Gastrocnemius medialis (tissue), 4 donors: ENCODE measurements around the gene MECR. TPM values are rescaled to one million over a fixed set of nuclear protein-coding genes. Genes with fewer than 3 reads are reported as not detected.
"Not testable (repeated sequence)": the region's sequence is repeated elsewhere in the genome, so short reads cannot be mapped to it uniquely, and the experiment has no call there.

Experiments
- ATAC-seq, 2 donors: fragments of 150-250 bp; one replicate each; pipeline ENCODE4 v1.9.1; 2016
- DNase-seq, 2 donors: peaks; one replicate each; pipeline ENCODE4 v3.0.0-alpha.2; 2019
- H3K27ac ChIP-seq, 4 donors: fragments of 200-600 bp; sonication (generic); 1 replicate in 1 of 4; 2 replicates in 3 of 4; pipeline ENCODE4 v1.5.1; 2016 to 2018; ENCODE audit warnings: mild to moderate bottlenecking in 2 of 4, moderate library complexity in 1 of 4
- H3K27me3 ChIP-seq, 3 donors: fragments of 200-600 bp; sonication (generic) in 2 of 3; 1 replicate in 1 of 3; 2 replicates in 2 of 3; pipeline versions ENCODE4 v1.5.1 to v1.6.0; 2016 to 2019; ENCODE audit warnings: mild to moderate bottlenecking in 1 of 3, moderate library complexity in 1 of 3
- H3K36me3 ChIP-seq, 2 donors: fragments of 200-600 bp; sonication (generic) in 1 of 2; one replicate each; pipeline ENCODE4 v1.5.1; 2017 to 2018
- H3K4me1 ChIP-seq, 2 donors: fragments of 200-600 bp; sonication (generic) in 1 of 2; one replicate each; pipeline ENCODE4 v1.5.1; 2016 to 2017; ENCODE audit warnings: mild to moderate bottlenecking in 2 of 2
- H3K4me3 ChIP-seq, 4 donors: fragments of 200-600 bp; sonication (generic) in 3 of 4; 1 replicate in 1 of 4; 2 replicates in 3 of 4; pipeline ENCODE4 v1.5.1; 2016 to 2019; ENCODE audit warnings: mild to moderate bottlenecking in 2 of 4
- H3K9me3 ChIP-seq, 3 donors: fragments of 200-600 bp; sonication (generic) in 2 of 3; 1 replicate in 1 of 3; 2 replicates in 2 of 3; pipeline ENCODE4 v1.5.1; 2016 to 2019
- CTCF ChIP-seq, 5 experiments: fragments of 450-650 bp in 3 of 5; fragments of 200-600 bp in 2 of 5; sonication (generic) in 2 of 5; IDR thresholded peaks in 4 of 5; conservative IDR thresholded peaks in 1 of 5; 1 replicate in 4 of 5; 2 replicates in 1 of 5; pipeline ENCODE4 v1.5.1; 2016 to 2019; ENCODE audit warnings: antibody characterized with exemption in 5 of 5, mild to moderate bottlenecking in 3 of 5, moderate library complexity in 3 of 5
- POLR2A ChIP-seq, 2 donors: fragments of 450-650 bp; IDR thresholded peaks; one replicate each; pipeline ENCODE4 v1.6.1; 2017; ENCODE audit warnings: antibody characterized with exemption in 2 of 2, mild to moderate bottlenecking in 2 of 2, moderate library complexity in 2 of 2
- in situ Hi-C, 4 donors: fragments of 200-750 bp; cut with MboI; loops; one replicate each; pipeline versions ENCODE4 v1.15.0 to v1.8.0; 2017; ENCODE audit warnings: low sequenced_read_pairs in 4 of 4
- intact Hi-C: fragments of 100-400 bp; cut with DNase I; formaldehyde crosslinking; loops from one replicate; pipeline ENCODE4 v1.15.1; 2023; ENCODE audit warnings: low total_unique reads
- total RNA-seq, 4 donors: library from RNA; depleted of rRNA; stranded (reverse); fragments of >200 nt; gene quantifications; one replicate each; pipeline versions ENCODE4 v1.1.0 to v1.2.3, GENCODE V29; 2016

Gene MECR
- total RNA-seq, 4 donors from 2014 or later = 21.9 to 29.8 (median 26.6) TPM

DNA sequence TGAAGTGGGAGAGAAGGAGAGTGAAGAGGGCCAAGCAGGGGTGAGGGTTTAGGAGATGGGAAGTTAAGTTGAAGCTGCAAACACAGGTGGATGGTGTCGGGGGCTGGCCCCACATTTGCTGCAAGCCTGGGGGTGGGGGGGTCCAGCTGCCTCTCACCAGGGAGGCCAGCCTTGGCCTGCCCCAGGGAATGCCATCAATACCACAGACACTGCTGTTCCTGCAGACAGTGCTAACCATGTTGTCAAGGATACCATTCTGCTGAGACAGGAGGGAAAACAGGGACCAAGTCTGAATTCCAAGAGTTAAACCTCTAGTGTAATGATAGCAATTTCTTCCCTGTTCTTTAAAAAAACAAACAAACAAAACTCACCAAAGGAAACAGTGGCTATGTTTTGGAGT is 8.0 kb downstream of the MECR start:
- Histone ChIP-seq H3K4me1 (no peaks in the 10 kb centered on the region), H3K27ac (no peak overlapping the region), H3K9me3 (no peaks in the 10 kb centered on the region), H3K36me3 (no peaks in the 10 kb centered on the region), H3K4me3 (no peak overlapping the region), H3K27me3 (no peaks in the 10 kb centered on the region)
- intact Hi-C loops (no loop called here), in situ Hi-C loops (no loop called here)
- no peak for TF ChIP-seq CTCF (IDR thresholded peaks at IDR 0.05 in 4 of 5, conservative IDR thresholded peaks at IDR 0.05 in 1 of 5)
- TF ChIP-seq POLR2A (IDR thresholded peaks at IDR 0.05) = no peak
- DNase-seq (no peak), ATAC-seq (no peak)

GRCh38 chr1:29222260-29222659 is 8.5 kb downstream of the MECR start:
- in situ Hi-C loops, H3K27me3 ChIP-seq, H3K9me3 ChIP-seq, ATAC-seq, H3K4me3 ChIP-seq, H3K4me1 ChIP-seq, H3K27ac ChIP-seq, H3K36me3 ChIP-seq, DNase-seq, intact Hi-C loops: not testable (repeated sequence)

DNA sequence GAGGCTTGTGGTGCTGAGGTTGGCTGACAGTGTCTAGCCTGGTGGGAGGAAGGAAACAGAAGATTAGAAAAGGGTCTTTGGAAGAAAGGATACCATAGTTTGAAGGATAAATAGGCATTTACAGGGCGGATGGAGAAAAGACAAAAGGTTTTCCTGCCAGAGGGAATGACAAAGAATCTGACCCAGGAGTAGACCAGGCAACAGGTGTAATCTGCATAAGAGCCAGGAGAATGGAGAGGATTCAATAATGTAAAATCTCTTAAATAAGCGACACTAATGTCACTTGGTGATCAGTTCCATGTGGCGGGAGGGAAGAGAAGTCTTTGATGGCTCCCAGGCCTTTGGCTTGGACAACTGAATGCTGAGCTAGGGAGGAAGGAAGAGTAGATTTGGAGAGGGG is 9.4 kb downstream of the MECR start:
- TF ChIP-seq POLR2A (IDR thresholded peaks at IDR 0.05) (no peak), CTCF (IDR thresholded peaks at IDR 0.05 in 4 of 5, conservative IDR thresholded peaks at IDR 0.05 in 1 of 5) (no peak)
- no peaks in the 10 kb centered on the region for H3K9me3 ChIP-seq
- H3K27ac ChIP-seq = no peak overlapping the region
- H3K27me3 ChIP-seq = no peaks in the 10 kb centered on the region
- H3K36me3 ChIP-seq = peaks cover 0 to under 1% of the 10 kb centered on the region in 2 donors
- intact Hi-C loops = no loop called here
- no peak for ATAC-seq
- H3K4me1 ChIP-seq = no peaks in the 10 kb centered on the region
- no peak overlapping the region for H3K4me3 ChIP-seq
- DNase-seq = no peak
- in situ Hi-C loops = no loop called here

GRCh38 chr1:29218223-29218622 is 12.5 kb downstream of the MECR start:
- peaks cover 0 to 20% of the 10 kb centered on the region in 2 donors for H3K36me3 ChIP-seq
- intact Hi-C loops = no loop called here

GRCh38 chr1:29217633-29218032 is 13.1 kb downstream of the MECR start:
- in situ Hi-C loops = no loop called here
- H3K4me1 ChIP-seq = no peaks in the 10 kb centered on the region
- H3K27me3 ChIP-seq = no peaks in the 10 kb centered on the region
- no peak for TF ChIP-seq CTCF (IDR thresholded peaks at IDR 0.05 in 4 of 5, conservative IDR thresholded peaks at IDR 0.05 in 1 of 5)
- no peak for TF ChIP-seq POLR2A (IDR thresholded peaks at IDR 0.05)
- no peak overlapping the region for H3K4me3 ChIP-seq
- peaks cover 0 to 26% of the 10 kb centered on the region in 2 donors for H3K36me3 ChIP-seq
- no peak for DNase-seq
- H3K27ac ChIP-seq = no peak overlapping the region
- intact Hi-C loops = no loop called here
- ATAC-seq = no peak
- no peaks in the 10 kb centered on the region for H3K9me3 ChIP-seq

More at GRCh38 chr1:29218223-29218622, 12.5 kb downstream of the MECR start:
- DNase-seq (no peak), ATAC-seq (no peak)
- H3K27me3 ChIP-seq = no peaks in the 10 kb centered on the region
- no peak for TF ChIP-seq CTCF (IDR thresholded peaks at IDR 0.05 in 4 of 5, conservative IDR thresholded peaks at IDR 0.05 in 1 of 5)
- no peak for TF ChIP-seq POLR2A (IDR thresholded peaks at IDR 0.05)
- no peak overlapping the region for H3K27ac ChIP-seq
- H3K9me3 ChIP-seq = no peaks in the 10 kb centered on the region
- in situ Hi-C loops = no loop called here
- no peak overlapping the region for H3K4me3 ChIP-seq
- no peaks in the 10 kb centered on the region for H3K4me1 ChIP-seq
